GM10248 (cell line): Measurements from ENCODE around the gene CHST14.

Experiments
- CTCF ChIA-PET: fragments of 300-600 bp; sonication (Branson Sonifier 250); formaldehyde crosslinking; extraction: SDS; loops from one replicate; lab custom pipeline; 2021; ENCODE audit warnings: antibody characterized with exemption; lab: Yijun Ruan, JAX
- POLR2A ChIA-PET: fragments of 350-650 bp; sonication (Branson Sonifier 250); formaldehyde crosslinking; extraction: SDS; loops from one replicate; lab custom pipeline; 2020; ENCODE audit warnings: antibody characterized with exemption; lab: Yijun Ruan, JAX
- DNase-seq: peaks from one replicate; pipeline ENCODE4 v3.0.0; 2012; ENCODE audit errors: extremely low spot score
- TF ChIP-seq, protein P1 (sequence below): IDR thresholded peaks from 2 replicates; pipeline ENCODE4 v1.5.1; 2012; ENCODE audit warnings: mild to moderate bottlenecking, low read depth; ENCODE audit errors: extremely low read depth, missing control alignments, control extremely low read depth

CHST14 gene

DNA sequence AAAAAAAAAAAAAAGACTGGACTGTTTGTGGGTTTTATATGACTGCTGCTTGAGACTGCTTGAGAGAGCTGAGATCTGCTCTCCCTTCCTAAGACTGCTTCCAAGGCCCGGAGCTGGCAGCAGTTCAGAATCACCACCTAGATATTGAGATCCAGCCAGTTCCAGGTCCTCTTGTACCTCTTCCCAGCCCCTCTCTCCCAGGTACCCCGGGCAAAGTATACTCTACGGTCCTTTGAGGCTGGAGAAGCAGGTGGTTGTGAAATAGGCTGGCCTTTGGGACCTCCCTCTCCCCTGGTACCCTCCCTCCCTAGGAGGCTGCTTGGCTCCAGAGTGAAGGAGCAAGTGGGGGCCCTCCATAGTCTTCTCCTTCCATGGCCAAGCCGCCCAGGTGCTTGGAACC lies 42.6 kb upstream of the CHST14 start:
- ChIA-PET POLR2A (no interaction called here), CTCF (interaction anchor here (0.9 to 2.6 kb wide), 3 partner anchors 84 to 149 kb away, joined by 3 to 11 read pairs (median 7); no protein-coding TSS in a partner anchor)
- DNase-seq: no peak
- TF ChIP-seq, protein P1, sequence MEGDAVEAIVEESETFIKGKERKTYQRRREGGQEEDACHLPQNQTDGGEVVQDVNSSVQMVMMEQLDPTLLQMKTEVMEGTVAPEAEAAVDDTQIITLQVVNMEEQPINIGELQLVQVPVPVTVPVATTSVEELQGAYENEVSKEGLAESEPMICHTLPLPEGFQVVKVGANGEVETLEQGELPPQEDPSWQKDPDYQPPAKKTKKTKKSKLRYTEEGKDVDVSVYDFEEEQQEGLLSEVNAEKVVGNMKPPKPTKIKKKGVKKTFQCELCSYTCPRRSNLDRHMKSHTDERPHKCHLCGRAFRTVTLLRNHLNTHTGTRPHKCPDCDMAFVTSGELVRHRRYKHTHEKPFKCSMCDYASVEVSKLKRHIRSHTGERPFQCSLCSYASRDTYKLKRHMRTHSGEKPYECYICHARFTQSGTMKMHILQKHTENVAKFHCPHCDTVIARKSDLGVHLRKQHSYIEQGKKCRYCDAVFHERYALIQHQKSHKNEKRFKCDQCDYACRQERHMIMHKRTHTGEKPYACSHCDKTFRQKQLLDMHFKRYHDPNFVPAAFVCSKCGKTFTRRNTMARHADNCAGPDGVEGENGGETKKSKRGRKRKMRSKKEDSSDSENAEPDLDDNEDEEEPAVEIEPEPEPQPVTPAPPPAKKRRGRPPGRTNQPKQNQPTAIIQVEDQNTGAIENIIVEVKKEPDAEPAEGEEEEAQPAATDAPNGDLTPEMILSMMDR: no peak

DNA sequence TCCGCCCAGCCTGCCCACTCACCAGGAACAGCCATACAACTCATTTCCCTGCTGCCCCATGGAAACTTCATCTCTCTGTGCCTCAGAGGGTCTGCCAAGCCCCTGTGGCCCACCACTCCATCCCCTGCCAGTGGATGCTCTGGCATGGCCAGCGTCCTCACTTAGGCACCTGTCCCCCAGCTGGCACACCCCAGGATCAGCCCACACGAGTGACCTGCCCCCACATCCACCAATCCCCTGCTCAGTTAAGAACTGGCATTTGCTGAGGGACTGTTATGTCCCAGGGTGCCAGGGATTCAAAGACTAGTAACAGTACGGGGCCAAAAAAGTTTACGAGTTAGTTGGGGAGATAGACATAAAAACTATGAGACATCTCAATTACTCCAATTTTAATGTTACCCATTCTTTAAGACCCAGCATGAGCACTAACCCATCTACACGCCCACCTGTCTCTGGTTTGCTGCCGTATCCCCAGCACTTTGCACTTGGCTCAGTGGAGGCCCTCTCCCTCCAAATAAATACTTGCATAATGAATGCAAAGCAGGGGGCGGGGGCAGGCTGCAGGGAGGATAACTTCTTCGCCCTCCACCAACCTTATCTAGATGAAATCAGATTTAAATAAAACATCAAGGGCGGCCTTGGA lies 41.6 kb upstream of the CHST14 start:
- CTCF ChIA-PET: interaction anchor here (0.9 to 2.6 kb wide), 4 partner anchors 60 to 150 kb away, joined by 3 to 11 read pairs (median 7); no protein-coding TSS in a partner anchor
- POLR2A ChIA-PET: no interaction called here
- TF ChIP-seq, protein P1: no peak
- DNase-seq: no peak

DNA sequence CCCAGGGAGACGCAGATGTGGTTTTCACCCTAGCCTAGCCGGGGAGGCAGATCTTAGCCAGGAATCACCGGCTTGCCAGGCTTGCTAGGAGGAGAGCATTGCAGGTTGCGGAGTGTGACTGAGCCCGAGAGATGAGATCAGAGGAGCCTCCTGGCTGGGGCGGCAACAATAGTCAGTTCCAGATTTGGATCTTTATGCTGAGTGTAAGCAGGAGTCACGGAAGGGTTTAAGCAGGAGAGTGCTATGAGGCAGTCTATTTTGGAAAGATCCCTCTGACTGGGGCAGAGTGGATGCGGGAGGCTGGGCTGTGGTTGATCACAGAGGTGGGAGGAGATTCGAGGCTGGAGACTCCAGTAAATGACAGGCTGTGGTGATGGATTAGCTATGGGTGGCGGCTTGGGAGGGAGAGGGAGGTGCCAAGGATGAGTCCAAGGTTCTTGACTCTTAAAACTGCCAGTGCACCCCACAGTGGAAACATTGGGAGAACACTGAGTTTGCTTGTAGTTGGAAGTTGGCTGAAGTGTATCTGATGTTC lies 40.4 kb upstream of the CHST14 start:
- POLR2A ChIA-PET: no interaction called here
- no peak for DNase-seq
- CTCF ChIA-PET: interaction anchor here (1.4 to 3.1 kb wide), 5 partner anchors 9 to 92 kb away, joined by 3 to 12 read pairs (median 7); no protein-coding TSS in a partner anchor
- TF ChIP-seq, protein P1: no peak

DNA sequence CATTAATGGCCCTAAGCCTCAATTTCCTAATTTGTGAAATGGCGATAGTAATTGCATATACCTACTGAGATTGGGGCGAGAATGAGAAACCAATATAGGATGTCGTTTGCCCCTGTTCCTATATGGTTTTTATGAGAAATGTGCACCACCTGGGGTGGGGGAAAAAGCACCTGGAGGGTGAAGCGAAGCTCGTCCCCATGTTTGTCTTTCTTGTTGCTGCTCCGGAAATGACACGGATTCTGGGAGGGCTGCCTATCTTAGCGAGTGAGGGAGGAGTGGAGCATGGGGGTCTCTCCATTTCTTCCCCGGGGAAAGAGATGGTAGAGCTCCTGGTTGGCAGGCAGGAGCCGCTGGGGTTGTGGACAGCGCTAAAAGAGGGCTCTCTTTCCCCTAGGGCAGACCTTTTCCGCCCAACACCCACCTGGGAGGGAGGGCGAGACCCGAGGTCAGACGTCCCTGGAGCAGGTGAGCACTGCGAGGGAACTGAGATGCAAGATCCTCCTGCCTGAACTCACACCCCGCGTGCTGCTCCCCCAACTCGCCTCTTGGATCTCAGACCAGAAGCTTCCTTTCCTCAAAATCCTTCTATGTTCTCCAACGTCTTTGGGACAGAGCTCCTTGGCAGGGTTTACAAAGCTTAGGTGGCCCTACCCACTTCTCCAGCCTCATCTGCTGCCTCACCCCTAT lies 35.6 kb upstream of the CHST14 start:
- TF ChIP-seq, protein P1: no peak
- ChIA-PET POLR2A (no interaction called here), CTCF (interaction anchor here (0.7 to 2.0 kb wide), 7 partner anchors 13 to 156 kb away, joined by 3 to 12 read pairs (median 4); no protein-coding TSS in a partner anchor)
- DNase-seq: no peak

DNA sequence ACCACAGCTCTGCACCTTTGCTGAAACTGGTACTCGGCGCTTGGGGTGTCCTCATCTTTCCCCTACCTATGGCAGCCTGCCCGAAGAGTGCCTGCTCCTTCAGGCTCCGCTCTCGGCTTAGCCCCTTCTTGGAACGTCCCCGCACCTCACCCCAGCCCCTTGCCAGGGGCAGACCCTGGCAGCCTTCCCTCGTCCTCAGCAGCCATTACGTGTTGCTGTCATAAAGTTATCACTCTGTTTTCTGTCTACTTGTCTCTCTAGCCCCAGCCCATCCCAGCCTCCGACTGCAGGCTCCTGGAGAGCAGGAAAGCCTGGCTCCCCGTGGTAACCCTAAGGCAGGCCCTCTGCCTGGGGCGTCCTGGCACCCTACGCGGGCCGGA lies 35.1 kb upstream of the CHST14 start:
- DNase-seq: no peak
- TF ChIP-seq, protein P1: no peak
- CTCF ChIA-PET: interaction anchor here (0.7 to 2.0 kb wide), 6 partner anchors 14 to 156 kb away, joined by 3 to 12 read pairs (median 4); no protein-coding TSS in a partner anchor
- POLR2A ChIA-PET: no interaction called here

DNA sequence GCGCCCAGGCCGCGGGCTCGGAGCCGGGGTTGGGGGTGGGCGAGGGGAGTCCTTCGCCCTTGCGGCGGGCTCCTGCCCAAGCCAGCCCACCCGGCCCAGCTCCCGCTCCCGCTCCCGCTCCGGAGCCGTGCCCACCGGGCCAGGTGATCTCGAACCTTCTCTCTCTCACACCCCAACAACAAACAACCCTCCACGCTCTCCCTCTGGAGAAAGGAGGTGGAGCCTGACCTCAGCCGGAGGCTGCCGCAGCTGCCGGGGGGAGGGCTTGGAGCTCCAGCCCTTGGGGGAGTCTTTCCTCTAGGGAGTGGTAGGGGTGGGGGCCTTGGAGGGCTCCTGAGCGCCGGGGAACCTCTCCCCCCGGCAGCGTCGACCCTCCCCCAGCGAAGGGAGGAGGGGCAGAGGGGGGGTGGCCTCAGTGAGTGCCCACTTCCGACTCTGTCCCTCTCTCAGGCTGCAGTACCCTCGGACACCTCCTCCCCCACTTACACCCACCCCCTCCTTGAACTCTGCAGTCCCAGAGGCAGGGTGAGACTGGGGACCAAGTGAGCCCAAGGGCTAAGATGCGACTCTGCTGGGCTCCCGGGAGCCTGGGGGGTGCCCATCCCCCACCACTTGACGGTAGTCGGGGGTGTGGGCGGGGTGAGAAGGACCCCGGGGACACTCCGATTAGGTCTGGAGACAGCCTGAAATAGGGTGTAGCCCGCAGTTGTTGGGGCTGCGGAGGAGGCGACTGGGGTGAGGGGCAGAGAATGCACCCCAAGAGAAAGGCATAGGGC lies 34.5 kb upstream of the CHST14 start:
- CTCF ChIA-PET: interaction anchor here (0.7 to 2.0 kb wide), 5 partner anchors 14 to 157 kb away, joined by 3 to 12 read pairs (median 5); no protein-coding TSS in a partner anchor
- no peak for DNase-seq
- TF ChIP-seq, protein P1: no peak
- POLR2A ChIA-PET: no interaction called here
